ENCODE results near the gene SDHC. TPM values are rescaled to one million over a fixed set of nuclear protein-coding genes. Genes with fewer than 3 reads are reported as not detected.

SDHC gene
- polyA plus RNA-seq (ENCODE audit: insufficient read length in 4 of 4) = 100 to 1,000 TPM; 265 to 291 (median 279) TPM

- DNase-seq (ENCODE audit: low read depth in 4 of 4, low spot score in 3 of 4) = peak; percentile 81 to 85 (median 84)
Measured at GRCh38 chr1:161314201-161314981, at the start of gene SDHC. Gene SDHC (plus strand): TSS chr1:161314381. CDS start chr1:161314406, 25 bp downstream.

GRCh38 chr1:161265305-161265704, 48.9 kb upstream of the SDHC start:
- no peak for DNase-seq (ENCODE audit: low read depth in 4 of 4, low spot score in 3 of 4)

GRCh38 chr1:161266202-161266601, 48.0 kb upstream of the SDHC start:
- no peak for DNase-seq (ENCODE audit: low read depth in 4 of 4, low spot score in 3 of 4)

- no peak for DNase-seq (ENCODE audit: low read depth in 4 of 4, low spot score in 3 of 4)
Measured at GRCh38 chr1:161266836-161267235, 47.3 kb upstream of the SDHC start.

- no peak for DNase-seq (ENCODE audit: low read depth in 4 of 4, low spot score in 3 of 4)
Measured at GRCh38 chr1:161267321-161267720, 46.9 kb upstream of the SDHC start.

GRCh38 chr1:161273402-161273801, 40.8 kb upstream of the SDHC start:
- DNase-seq (ENCODE audit: low read depth in 4 of 4, low spot score in 3 of 4) = no peak

GRCh38 chr1:161274874-161275273, 39.3 kb upstream of the SDHC start:
- no peak for DNase-seq (ENCODE audit: low read depth in 4 of 4, low spot score in 3 of 4)

- no peak for DNase-seq (ENCODE audit: low read depth in 4 of 4, low spot score in 3 of 4)
Measured at GRCh38 chr1:161282991-161283390, 31.2 kb upstream of the SDHC start.

- no peak for DNase-seq (ENCODE audit: low read depth in 4 of 4, low spot score in 3 of 4)
Measured at GRCh38 chr1:161285113-161285512, 29.1 kb upstream of the SDHC start.

- no peak for DNase-seq (ENCODE audit: low read depth in 4 of 4, low spot score in 3 of 4)
Measured at GRCh38 chr1:161285521-161285920, 28.7 kb upstream of the SDHC start.

- DNase-seq (ENCODE audit: low read depth in 4 of 4, low spot score in 3 of 4) = no peak
Measured at GRCh38 chr1:161287482-161288054, 26.6 kb upstream of the SDHC start.

- DNase-seq (ENCODE audit: low read depth in 4 of 4, low spot score in 3 of 4) = no peak
Measured at GRCh38 chr1:161290779-161291178, 23.4 kb upstream of the SDHC start.

GRCh38 chr1:161297415-161297814, 16.8 kb upstream of the SDHC start:
- no peak for DNase-seq (ENCODE audit: low read depth in 4 of 4, low spot score in 3 of 4)

- no peak for DNase-seq (ENCODE audit: low read depth in 4 of 4, low spot score in 3 of 4)
Measured at GRCh38 chr1:161298116-161298515, 16.1 kb upstream of the SDHC start.

- DNase-seq (ENCODE audit: low read depth in 4 of 4, low spot score in 3 of 4) = no peak
Measured at GRCh38 chr1:161299347-161299746, 14.8 kb upstream of the SDHC start.

- no peak for DNase-seq (ENCODE audit: low read depth in 4 of 4, low spot score in 3 of 4)
Measured at GRCh38 chr1:161300478-161300877, 13.7 kb upstream of the SDHC start.

- no peak for DNase-seq (ENCODE audit: low read depth in 4 of 4, low spot score in 3 of 4)
Measured at GRCh38 chr1:161304927-161305866, 9.0 kb upstream of the SDHC start.

- peak; percentile 57 to 67 (median 63) for DNase-seq (ENCODE audit: low read depth in 4 of 4, low spot score in 3 of 4)
Measured at GRCh38 chr1:161305867-161306519, 8.2 kb upstream of the SDHC start.

GRCh38 chr1:161307230-161307768, 6.9 kb upstream of the SDHC start:
- no peak for DNase-seq (ENCODE audit: low read depth in 4 of 4, low spot score in 3 of 4)

- DNase-seq (ENCODE audit: low read depth in 4 of 4, low spot score in 3 of 4) = no peak
Measured at GRCh38 chr1:161307892-161308638, 6.1 kb upstream of the SDHC start.
